IMR-90 (cell line): ENCODE data around the gene PLCH2. TPM values are rescaled to one million over a fixed set of nuclear protein-coding genes. Genes with fewer than 3 reads are reported as not detected.

ENCODE experiments used
- ATAC-seq: fragments of 200-7000 bp; cut with Tn5 transposase; 2 replicates; pipeline ENCODE4 v1.9.1; 2020; ENCODE audit warnings: low read depth, mild to moderate bottlenecking, moderate library complexity
- BruUV-seq: library from RNA; stranded (reverse); fragments of 400-500 nt; replicated peaks from 2 replicates; lab custom pipeline; 2021; lab: Mats Ljungman, UMichigan
- CTCF ChIA-PET: fragments of 300-600 bp; formaldehyde crosslinking; extraction: SDS; loops from one replicate; lab custom pipeline; 2021; ENCODE audit warnings: antibody characterized with exemption; lab: Yijun Ruan, JAX
- POLR2A ChIA-PET: fragments of 300-600 bp; sonication (Branson Sonifier 250); formaldehyde crosslinking; loops from one replicate; lab custom pipeline; 2022; ENCODE audit warnings: antibody characterized with exemption; ENCODE audit not compliant: unreplicated experiment; lab: Charles Lee
- DNase-seq: peaks from one replicate; pipeline ENCODE4 v3.0.0; 2013
- H2AFZ ChIP-seq: replicated peaks from 2 replicates; pipeline ENCODE3; 2013; ENCODE audit warnings: low read length, mild to moderate bottlenecking; ENCODE audit not compliant: poor library complexity
- H2AK5ac ChIP-seq: 2 replicates; pipeline ENCODE4 v1.6.1; 2013; ENCODE audit warnings: low read depth, low read length, inconsistent platforms
- H2AK9ac ChIP-seq: replicated peaks from 2 replicates; pipeline ENCODE3; 2013; ENCODE audit warnings: mild to moderate bottlenecking, low read depth, low read length, moderate library complexity; ENCODE audit not compliant: poor library complexity
- H2BK120ac ChIP-seq: 2 replicates; pipeline ENCODE4 v1.6.1; 2013; ENCODE audit warnings: low read depth, low read length, inconsistent platforms
- H2BK15ac ChIP-seq: 3 replicates; pipeline ENCODE4 v1.6.1; 2013; ENCODE audit warnings: low read depth, low read length, inconsistent platforms
- H2BK20ac ChIP-seq: 2 replicates; pipeline ENCODE4 v1.6.1; 2013; ENCODE audit warnings: low read depth, mild to moderate bottlenecking, inconsistent platforms, low read length, moderate library complexity
- H2BK5ac ChIP-seq: 2 replicates; pipeline ENCODE4 v1.6.1; 2013; ENCODE audit warnings: mild to moderate bottlenecking, low read depth, low read length, inconsistent platforms; ENCODE audit not compliant: poor library complexity, severe bottlenecking
- H3K14ac ChIP-seq: replicated peaks from 2 replicates; pipeline ENCODE4 v1.6.1; 2013; ENCODE audit warnings: low read depth, low read length, inconsistent platforms
- H3K18ac ChIP-seq: 2 replicates; pipeline ENCODE4 v1.6.1; 2013; ENCODE audit warnings: low read depth, low read length, control low read depth
- H3K23ac ChIP-seq: 2 replicates; pipeline ENCODE4 v1.6.1; 2013; ENCODE audit warnings: low read depth, low read length, inconsistent platforms
- H3K27ac ChIP-seq: 2 replicates; pipeline ENCODE4 v1.5.1; 2013; ENCODE audit warnings: mild to moderate bottlenecking, control low read depth, low read length; ENCODE audit not compliant: insufficient read depth
- H3K27me3 ChIP-seq: 2 replicates; pipeline ENCODE4 v1.6.1; 2013; ENCODE audit warnings: low read length; ENCODE audit not compliant: control insufficient read depth, insufficient read depth
- H3K36me3 ChIP-seq: 2 replicates; pipeline ENCODE4 v1.6.1; 2013; ENCODE audit warnings: low read length, mixed read lengths; ENCODE audit not compliant: control insufficient read depth, insufficient read depth
- H3K4ac ChIP-seq: 2 replicates; pipeline ENCODE4 v1.6.1; 2013; ENCODE audit warnings: low read depth, low read length, inconsistent platforms
- H3K4me1 ChIP-seq: 2 replicates; pipeline ENCODE4 v1.6.1; 2013; ENCODE audit warnings: low read length, mixed read lengths; ENCODE audit not compliant: control insufficient read depth, insufficient read depth
- H3K4me2 ChIP-seq: 2 replicates; pipeline ENCODE4 v1.6.1; 2013; ENCODE audit warnings: low read depth, mild to moderate bottlenecking, control low read depth, low read length, moderate library complexity
- H3K4me3 ChIP-seq: 2 replicates; pipeline ENCODE4 v1.5.1; 2013; ENCODE audit warnings: low read depth, mild to moderate bottlenecking, control low read depth, low read length, moderate library complexity; ENCODE audit not compliant: insufficient read depth
- H3K56ac ChIP-seq: 2 replicates; pipeline ENCODE4 v1.6.1; 2013; ENCODE audit warnings: low read length, inconsistent platforms; ENCODE audit not compliant: insufficient read depth; ENCODE audit errors: extremely low read depth
- H3K79me1 ChIP-seq, 2 experiments: 2 replicates each; pipeline ENCODE4 v1.6.1; 2013; ENCODE audit warnings: low read length in 2 of 2, inconsistent platforms in 1 of 2, low read depth in 1 of 2
- H3K9ac ChIP-seq: 2 replicates; pipeline ENCODE4 v1.6.1; 2013; ENCODE audit warnings: low read depth, low read length, control low read depth
- H3K9me1 ChIP-seq: 2 replicates; pipeline ENCODE4 v1.6.1; 2013; ENCODE audit warnings: low read length, inconsistent platforms; ENCODE audit not compliant: insufficient read depth
- H3K9me3 ChIP-seq: 2 replicates; pipeline ENCODE4 v1.6.1; 2013; ENCODE audit warnings: low read length; ENCODE audit not compliant: control insufficient read depth, insufficient read depth
- H4K20me1 ChIP-seq: 2 replicates; pipeline ENCODE4 v1.6.1; 2013; ENCODE audit warnings: low read length, inconsistent platforms; ENCODE audit not compliant: insufficient read depth
- H4K5ac ChIP-seq: 2 replicates; pipeline ENCODE4 v1.6.1; 2013; ENCODE audit warnings: mild to moderate bottlenecking, low read depth, low read length, control low read depth
- H4K8ac ChIP-seq, 2 experiments: 2 replicates each; pipeline ENCODE4 v1.6.1; 2013; ENCODE audit warnings: low read depth in 2 of 2, low read length in 2 of 2, control low read depth in 1 of 2, inconsistent platforms in 1 of 2
- H4K91ac ChIP-seq: 2 replicates; pipeline ENCODE4 v1.6.1; 2013; ENCODE audit warnings: low read depth, low read length, inconsistent platforms; ENCODE audit not compliant: insufficient read depth
- BHLHE40 ChIP-seq: fragments of 150-350 bp; IDR thresholded peaks from 2 replicates; pipeline ENCODE4 v1.6.1; 2016; ENCODE audit warnings: mild to moderate bottlenecking, low read depth, low read length
- CEBPB ChIP-seq: IDR thresholded peaks from 2 replicates; pipeline ENCODE4 v1.6.1; 2012; ENCODE audit warnings: low read depth, low read length, improper control_type of control experiment
- MAFK ChIP-seq: IDR thresholded peaks from 2 replicates; pipeline ENCODE4 v1.6.1; 2012; ENCODE audit warnings: low read depth, low read length, improper control_type of control experiment
- RCOR1 ChIP-seq: IDR thresholded peaks from 2 replicates; pipeline ENCODE4 v1.6.1; 2012; ENCODE audit warnings: mild to moderate bottlenecking, low read length, improper control_type of control experiment; ENCODE audit not compliant: insufficient replicate concordance
- WGBS, 2 experiments: methylation state at CpG; one replicate each; pipeline versions ENCODE4 v1.1.5 to v1.1.7; 2013; ENCODE audit warnings: missing lambda C conversion rate in 2 of 2; ENCODE audit not compliant: insufficient read length in 1 of 2; ENCODE audit errors: extremely low coverage in 2 of 2; 5-methylcytosine and 5-hydroxymethylcytosine counted together
- dilution Hi-C: fragments of 300-500 bp; cut with HindIII; formaldehyde crosslinking; loops from one replicate; pipeline ENCODE4 v1.14.3; 2018; ENCODE audit warnings: low sequenced_read_pairs; ENCODE audit not compliant: unreplicated experiment
- in situ Hi-C: fragments of 300-500 bp; cut with MboI; formaldehyde crosslinking; loops from 3 replicates; pipeline ENCODE4 v1.14.3; 2019; ENCODE audit warnings: low sequenced_read_pairs, inconsistent platforms, mixed read lengths
- intact Hi-C: fragments of 100-400 bp; cut with micrococcal nuclease; formaldehyde crosslinking; loops from 2 replicates; pipeline ENCODE4 v1.10.0; 2022
- polyA plus RNA-seq, 3 experiments: library from polyadenylated mRNA; depleted of rRNA; stranded (reverse); fragments of >200 nt; gene quantifications; 2 replicates each; pipeline ENCODE4 v1.2.3, GENCODE V29; 2012; ENCODE audit warnings: low replicate concordance in 1 of 3
- total RNA-seq: library from RNA; depleted of rRNA; stranded (reverse); fragments of >200 nt; gene quantifications from 2 replicates; pipeline ENCODE4 v1.2.3, GENCODE V29; 2012

The PLCH2 gene
- total and polyA plus RNA-seq, 2 of the 4 experiments (the other 2 are of a cell fraction) = 0.18 to 1.9 TPM

DNA sequence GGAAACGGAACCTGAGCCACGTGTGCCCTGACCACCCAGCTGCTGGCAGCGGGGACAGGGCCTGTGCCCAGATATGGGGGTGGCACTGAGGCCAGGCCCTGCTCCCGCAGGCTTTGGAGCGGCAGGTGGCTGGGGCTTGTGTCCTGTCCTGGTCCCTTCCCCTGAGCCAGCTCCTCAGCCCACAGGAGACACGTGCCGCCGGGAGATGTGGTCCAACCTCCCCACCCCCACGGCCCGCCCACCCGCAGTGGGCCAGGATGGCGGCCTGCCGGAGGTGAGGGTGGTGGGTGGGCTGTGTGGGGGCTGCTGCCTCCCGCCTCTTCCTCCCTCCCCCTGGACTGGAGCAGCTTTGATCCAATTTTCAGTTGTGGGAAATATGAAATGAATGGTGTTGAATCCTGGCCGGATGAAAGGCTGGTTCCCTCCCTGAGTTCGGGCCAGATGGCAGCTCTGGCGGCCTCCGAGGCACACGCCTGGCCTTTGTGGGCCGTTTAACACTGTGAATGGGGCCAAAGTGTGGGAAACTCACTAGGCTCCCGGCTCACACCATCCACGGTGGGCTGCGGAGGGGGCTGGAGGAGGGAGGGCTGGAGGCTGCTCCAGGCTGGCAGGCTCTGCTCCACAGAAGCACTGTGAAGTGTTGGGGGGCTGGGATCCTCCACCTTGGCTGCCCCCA, 56.5 kb downstream of the PLCH2 start (continued):
- no peak for TF ChIP-seq CEBPB

DNA sequence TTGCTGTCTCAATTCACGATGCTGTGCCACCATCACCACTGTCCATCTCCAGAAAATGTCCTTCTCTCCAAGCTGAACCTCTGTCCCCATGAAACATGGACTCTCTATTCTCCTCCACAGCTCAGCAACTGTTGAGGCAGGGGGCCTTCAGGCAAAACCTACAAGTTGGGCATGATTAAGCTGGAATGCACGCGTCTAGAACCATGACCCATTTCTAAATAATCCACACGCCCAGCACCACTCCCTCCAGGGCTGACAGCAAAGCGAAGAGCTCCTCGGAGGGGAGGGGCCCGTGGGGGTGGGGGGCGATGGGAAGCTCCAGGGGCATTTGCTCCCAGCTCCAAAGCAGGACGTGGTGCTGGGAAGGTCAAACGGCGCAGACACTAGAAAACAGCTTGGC, 57.3 kb downstream of the PLCH2 start:
- Histone ChIP-seq H3K9ac (no peak overlapping the region), H3K36me3 (no peaks in the 10 kb centered on the region), H3K14ac (peak overlapping the region; percentile 50; the same call in 1 of the 2 replicates), H2AK9ac (no peak overlapping the region), H2BK20ac (peak overlapping the region; percentile 4; the same call in 1 of the 2 replicates), H2AK5ac (peak overlapping the region; percentile 91), H2BK15ac (peak overlapping the region; percentile 54; the same call in 1 of the 3 replicates), H4K91ac (peak overlapping the region; percentile 69; the same call in 1 of the 2 replicates), H3K9me3 (no peaks in the 10 kb centered on the region), H3K9me1 (peaks cover 9% of the 10 kb centered on the region), H3K4ac (peak overlapping the region; percentile 75), H3K4me3 (no peak overlapping the region), H3K23ac (peak overlapping the region; percentile 44; the same call in 1 of the 2 replicates), H4K5ac (no peak overlapping the region), H3K56ac (no peak overlapping the region), H3K4me1 (peaks cover 12% of the 10 kb centered on the region), H2BK5ac (peak overlapping the region; percentile 8), H3K27me3 (peaks cover 25% of the 10 kb centered on the region; the same call in 1 of the 2 replicates), H3K79me1 (no peaks in the 10 kb centered on the region), H3K4me2 (no peak overlapping the region), H3K27ac (no peak overlapping the region), H3K18ac (no peak overlapping the region), H4K20me1 (no peaks in the 10 kb centered on the region), H2AFZ (peak overlapping the region; percentile 44), H4K8ac (peak overlapping the region in 1 of 2 experiments; percentile 54; a peak in 1 of 4 replicates), H2BK120ac (peak overlapping the region; percentile 47)
- peak; percentile 28 for DNase-seq
- POLR2A ChIA-PET = no interaction called here
- BruUV-seq = no TSS peak
- dilution Hi-C loops (no loop called here), intact Hi-C loops (no loop called here), in situ Hi-C loops (loop anchor here (25.0 kb wide), 1 partner anchor 346 kb away; the partner anchor contains the start of gene FAAP20)
- no peak for TF ChIP-seq MAFK
- TF ChIP-seq BHLHE40 = no peak
- TF ChIP-seq RCOR1 = no peak
- no CpG with 5 or more reads among the region's 11 CpGs for WGBS, 2 experiments
- ATAC-seq = no peak
- CTCF ChIA-PET = no interaction called here
